HG02763 (cell line): ENCODE data around the gene EML1.

Experiments
- ATAC-seq: cut with Tn5 transposase; IDR thresholded peaks from one replicate; pipeline ENCODE4 v1.9.1; 2021; ENCODE audit warnings: mild to moderate bottlenecking, moderate library complexity; ENCODE audit not compliant: unreplicated experiment

EML1 gene

DNA sequence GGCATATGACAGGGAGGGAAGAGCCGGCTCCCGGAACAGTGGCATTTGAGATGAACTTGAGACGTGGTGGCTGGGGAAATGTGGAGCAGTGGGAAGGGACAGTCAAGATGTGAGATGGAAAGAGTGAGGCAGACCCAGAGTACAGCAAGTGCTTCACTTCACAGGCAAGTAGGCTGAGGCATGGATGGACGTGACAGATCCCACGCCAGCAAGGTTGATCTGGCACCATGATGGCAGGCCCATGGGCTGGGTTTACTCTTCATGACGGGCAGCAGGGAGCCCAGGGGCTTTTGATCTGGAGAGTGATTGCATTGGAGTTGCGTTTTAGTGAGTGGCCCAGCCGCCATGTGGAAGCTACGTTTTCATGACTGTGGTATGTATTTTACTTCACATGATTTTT, 17.9 kb upstream of the EML1 start:
- no peak for ATAC-seq

DNA sequence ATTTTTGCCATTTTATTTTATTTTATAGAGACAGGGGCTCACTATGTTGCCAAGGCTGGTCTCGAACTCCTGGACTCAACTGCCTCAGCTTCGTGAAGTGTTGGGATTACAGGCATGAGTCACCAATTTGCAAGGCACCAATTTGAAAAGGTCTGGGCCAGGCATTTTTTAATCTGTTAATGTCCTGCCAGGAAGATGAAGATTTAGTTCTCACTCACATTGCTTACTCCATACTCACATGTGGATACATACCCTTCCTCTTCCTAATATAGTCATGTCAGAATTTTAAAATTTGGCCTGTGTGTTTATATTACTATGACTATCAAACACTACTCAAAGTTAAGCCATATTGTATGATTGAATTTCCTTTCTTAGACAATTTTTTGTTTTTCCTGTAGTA, 15.3 kb upstream of the EML1 start:
- ATAC-seq, result no peak

DNA sequence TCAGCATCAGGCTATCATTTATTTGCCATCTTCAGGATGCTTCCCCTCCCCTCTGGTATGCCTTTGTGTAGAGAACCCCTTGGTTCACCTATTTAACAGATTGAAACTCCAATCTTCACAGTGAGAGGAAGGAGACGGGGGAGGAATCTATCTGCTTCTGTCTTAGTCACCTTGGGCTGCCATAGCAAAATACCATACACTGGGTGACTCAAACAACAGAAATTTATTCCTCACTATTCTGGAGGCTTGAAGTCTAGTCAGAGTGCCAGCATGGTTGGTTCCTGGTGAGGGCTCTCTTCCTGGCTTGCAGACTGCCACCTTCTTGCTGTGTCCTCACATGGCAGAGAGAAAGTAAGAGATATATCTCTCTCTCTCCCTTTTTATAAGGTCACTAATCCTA, 13.5 kb upstream of the EML1 start:
- no peak for ATAC-seq

DNA sequence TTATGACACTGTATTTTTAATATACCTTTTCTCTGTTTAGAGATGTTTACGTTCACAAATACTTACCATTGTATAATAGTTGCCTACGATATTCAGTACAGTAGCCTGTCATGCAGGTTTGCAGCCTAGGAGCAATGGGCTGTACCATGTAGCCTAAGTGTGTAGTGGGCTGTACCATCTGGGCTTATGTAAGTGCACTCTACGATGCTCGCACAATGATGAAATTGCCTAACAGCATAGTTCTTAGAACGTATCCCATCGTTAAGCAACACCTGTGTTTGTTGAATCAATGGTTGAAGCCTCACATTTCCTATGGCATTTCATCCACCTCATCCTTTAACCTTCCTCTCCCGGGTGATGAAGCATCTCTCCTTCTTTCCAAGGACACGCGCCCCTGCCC, 12.5 kb upstream of the EML1 start:
- no peak for ATAC-seq

DNA sequence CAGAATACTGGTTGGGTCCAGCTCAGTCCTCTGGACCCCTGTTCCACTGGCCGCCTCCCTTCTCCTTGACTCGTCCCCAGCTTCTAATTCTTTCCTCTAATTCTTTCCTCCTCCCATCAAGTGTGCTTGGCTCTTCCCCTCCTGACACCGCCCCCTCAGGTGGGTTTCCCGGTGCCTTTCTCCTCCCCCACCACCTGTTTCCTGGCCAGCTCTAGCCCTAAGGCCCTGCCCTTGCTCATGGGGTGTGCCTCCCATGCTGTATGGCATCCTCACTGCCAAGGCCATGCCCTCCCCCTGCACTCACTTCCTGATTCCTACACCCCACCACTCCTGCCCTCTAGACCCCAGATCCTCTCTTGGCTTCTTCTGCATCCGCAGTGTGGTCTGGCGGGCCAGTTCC, 12.1 kb upstream of the EML1 start:
- ATAC-seq, result no peak

GRCh38 chr14:99781853-99782610, 11.2 kb upstream of the EML1 start:
- no peak for ATAC-seq

GRCh38 chr14:99784508-99784907, 8.7 kb upstream of the EML1 start:
- ATAC-seq, result no peak

- no peak for ATAC-seq
These were observed 7.8 kb upstream of the EML1 start for GRCh38 chr14:99785426-99785825.

DNA sequence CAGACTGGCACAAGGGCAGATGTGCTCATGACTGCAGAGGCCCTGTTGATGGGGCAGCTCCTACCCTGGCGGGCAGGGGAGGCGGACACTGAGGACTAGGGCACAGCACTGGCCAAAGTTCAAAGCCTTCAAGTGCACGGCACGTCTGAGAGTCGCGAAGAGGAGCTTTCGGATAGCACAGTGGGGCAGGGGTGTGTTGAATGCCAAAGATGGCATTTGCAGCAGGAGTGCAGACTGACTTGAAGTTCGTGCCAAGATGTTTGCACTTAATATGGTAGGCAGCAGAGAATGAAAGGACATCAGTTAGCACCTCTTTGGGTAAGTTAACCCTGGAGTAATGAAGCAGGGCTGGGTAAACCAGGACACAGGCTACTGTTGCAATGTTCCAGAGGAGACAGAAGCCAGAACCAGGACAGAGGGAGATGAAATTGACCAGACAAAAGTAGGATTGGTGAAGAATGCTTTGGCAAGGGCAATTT, 6.7 kb upstream of the EML1 start:
- no peak for ATAC-seq

GRCh38 chr14:99788713-99789112, 4.5 kb upstream of the EML1 start:
- no peak for ATAC-seq

DNA sequence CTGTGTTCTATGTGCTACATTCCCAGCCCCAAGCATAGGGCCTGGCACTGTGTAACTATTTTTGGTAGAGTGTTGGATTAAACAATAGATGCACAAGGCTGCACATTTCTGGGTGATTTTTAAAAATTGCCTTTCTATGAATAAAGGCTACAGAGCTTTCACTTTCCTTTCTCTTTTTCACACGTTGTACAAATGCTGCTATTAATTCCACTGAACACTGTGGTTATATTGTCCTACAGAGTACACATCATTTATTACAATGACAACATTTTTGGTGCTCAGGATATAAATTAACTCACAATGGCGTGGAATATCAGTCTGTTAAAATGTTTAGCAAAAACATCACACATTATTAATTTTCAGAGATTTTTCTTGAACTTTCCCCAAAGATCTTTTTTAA, 3.6 kb upstream of the EML1 start:
- ATAC-seq, result no peak

GRCh38 chr14:99790201-99790977, 2.8 kb upstream of the EML1 start:
- no peak for ATAC-seq

- ATAC-seq, result no peak
These were observed 2.2 kb upstream of the EML1 start for GRCh38 chr14:99790978-99791376.

DNA sequence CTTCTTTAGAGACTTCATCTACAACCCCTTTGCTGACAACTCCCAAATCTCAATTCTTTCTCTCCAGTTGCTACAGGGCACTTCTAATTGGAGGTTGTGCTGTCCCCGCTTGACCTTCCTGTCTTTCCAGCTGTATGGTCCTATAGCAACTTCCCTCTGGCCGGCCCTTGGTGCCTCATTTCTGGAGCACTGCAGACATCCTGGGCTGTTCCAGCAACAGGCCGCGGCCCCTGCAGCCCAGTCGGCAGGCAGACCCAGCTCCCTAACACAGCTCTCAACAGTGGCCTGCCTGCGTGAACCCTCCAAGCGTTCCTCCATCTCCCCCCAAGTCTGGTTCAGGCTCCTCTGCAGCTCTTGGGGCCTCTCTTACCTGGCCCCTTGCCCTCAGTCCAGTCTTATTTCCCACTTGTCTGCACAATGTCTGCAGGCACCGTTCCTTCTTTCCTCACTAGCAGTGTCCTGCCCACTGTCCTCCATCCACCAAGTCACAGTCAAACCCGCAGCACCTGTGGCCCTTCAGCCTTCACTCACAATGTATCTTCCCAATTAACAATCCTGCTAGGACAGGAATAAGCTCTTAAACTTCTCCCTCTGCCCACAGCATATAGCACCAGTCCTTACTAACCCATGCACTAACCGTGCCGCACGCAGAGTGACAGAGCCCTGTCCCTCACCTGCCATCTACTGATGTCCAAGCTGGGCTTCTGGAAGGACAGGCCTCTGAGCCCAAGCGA, 1.6 kb upstream of the EML1 start:
- ATAC-seq, result no peak

GRCh38 chr14:99792210-99792535, 1.0 kb upstream of the EML1 start:
- no peak for ATAC-seq

GRCh38 chr14:99792551-99793212, 531 bp upstream of the EML1 start:
- no peak for ATAC-seq

DNA sequence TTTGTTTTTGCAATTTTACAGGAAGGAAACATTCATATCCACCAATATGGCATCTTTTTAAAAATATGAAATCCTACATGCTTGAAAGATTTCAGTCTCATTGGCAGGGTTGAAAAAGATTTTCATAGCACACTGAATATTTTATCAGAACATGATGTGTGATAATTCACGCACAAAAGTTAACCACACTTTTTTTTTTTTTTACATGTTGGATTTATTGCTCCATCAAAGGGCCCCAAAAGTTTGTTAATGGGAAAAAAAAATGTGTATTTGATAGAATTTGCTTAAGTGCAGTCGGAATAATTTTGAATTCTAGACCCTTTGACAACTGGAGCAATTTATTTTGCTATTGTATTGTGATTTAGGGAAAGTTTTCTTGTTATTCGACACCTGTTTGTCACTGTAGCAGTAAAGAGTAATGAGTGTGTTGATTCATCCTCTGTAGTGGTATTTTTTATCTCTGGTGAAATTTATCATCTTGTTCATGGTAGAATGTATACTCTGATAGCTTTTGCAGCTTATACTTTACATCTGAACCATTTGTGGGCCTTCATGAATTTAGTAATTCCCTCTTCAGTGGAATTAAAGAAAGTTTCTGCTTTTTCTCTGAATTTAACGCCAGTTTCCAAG, 1.1 kb downstream of the EML1 start:
- no peak for ATAC-seq

GRCh38 chr14:99795046-99795445, 1.8 kb downstream of the EML1 start:
- ATAC-seq, result no peak

DNA sequence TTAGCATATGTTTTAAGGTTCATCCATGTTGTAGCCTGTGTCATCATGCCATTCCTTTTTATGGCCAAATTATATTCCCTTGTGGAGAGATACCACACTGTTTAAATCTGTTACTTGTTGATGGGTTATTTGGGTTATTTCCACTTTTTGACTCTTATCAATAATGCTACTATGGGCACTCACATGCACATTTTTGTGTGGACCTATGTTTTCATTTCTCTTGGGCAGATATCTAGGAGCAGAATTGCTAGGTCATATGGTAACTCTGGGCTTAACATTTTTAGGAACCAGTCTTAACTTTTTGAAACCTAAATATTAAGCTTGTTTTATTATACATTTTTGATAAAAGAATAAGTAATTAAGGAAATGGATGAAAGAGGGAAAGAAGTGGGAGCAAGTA, 4.0 kb downstream of the EML1 start:
- ATAC-seq, result no peak

- no peak for ATAC-seq
These were observed 7.6 kb downstream of the EML1 start for GRCh38 chr14:99800781-99801180.
